NCI-H2196 (cell line): ENCODE results near the gene TGDS.
"Not testable (repeated sequence)": the region's sequence is repeated elsewhere in the genome, so short reads cannot be mapped to it uniquely, and the experiment has no call there.

Experiments used
- DNase-seq: peaks from one replicate; lab custom pipeline; 2025; ENCODE audit not compliant: unreplicated experiment; lab: John Stamatoyannopoulos, UW

TGDS gene, protein sequence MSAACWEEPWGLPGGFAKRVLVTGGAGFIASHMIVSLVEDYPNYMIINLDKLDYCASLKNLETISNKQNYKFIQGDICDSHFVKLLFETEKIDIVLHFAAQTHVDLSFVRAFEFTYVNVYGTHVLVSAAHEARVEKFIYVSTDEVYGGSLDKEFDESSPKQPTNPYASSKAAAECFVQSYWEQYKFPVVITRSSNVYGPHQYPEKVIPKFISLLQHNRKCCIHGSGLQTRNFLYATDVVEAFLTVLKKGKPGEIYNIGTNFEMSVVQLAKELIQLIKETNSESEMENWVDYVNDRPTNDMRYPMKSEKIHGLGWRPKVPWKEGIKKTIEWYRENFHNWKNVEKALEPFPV

DNA sequence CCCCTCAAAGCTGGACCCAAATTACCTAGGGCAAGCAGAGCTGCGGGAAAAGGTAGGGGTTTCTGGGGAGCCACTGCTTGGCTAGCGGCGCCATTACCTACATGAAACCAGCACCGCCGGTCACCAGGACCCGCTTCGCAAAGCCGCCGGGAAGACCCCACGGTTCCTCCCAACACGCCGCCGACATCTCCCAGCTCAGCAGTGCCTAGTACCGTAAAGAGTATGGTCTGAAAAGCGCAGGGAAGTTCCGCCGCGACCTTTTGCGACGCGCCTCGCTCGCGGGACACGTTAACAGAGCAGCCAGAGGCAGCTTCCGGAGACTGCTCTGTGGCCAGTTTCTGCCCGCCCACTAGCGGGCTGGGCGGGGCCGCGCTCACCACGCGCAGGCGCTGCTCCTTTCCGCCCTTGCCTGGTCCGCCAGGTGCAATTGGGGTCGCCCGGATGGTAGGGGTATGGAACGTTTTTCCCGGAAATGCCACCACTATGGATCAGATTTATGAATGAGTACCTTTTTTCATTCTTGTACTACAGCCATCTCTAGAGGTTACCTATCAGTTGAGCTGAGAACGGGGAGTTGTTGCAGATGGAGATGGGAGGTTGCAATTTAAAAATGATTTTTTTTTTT lies at the start of gene TGDS:
Gene TGDS (minus strand): TSS at position 203 of the 625 bp plus-strand sequence. CDS start 16 bp downstream, at position 187.
- DNase-seq, result peak; percentile 77

GRCh38 chr13:94641409-94641941 lies 45.5 kb upstream of the TGDS start:
- peak; percentile 1 for DNase-seq

GRCh38 chr13:94640721-94641120 lies 44.8 kb upstream of the TGDS start:
- no peak for DNase-seq

DNA sequence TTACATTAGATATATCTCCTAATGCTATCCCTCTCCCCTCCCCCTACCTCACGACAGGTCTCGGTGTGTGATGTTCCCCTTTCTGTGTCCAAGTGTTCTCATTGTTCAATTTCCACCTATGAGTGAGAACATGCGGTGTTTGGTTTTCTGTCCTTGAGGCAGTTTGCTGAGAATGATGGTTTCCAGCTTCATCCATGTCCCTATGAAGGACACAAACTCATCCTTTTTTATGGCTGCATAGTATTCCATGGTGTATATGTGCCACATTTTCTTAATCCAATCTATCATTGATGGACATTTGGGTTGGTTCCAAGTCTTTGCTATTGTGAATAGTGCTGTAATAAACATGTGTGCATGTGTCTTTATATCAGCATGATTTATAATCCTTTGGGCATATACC lies 41.7 kb upstream of the TGDS start:
- DNase-seq, result not testable (repeated sequence)

DNA sequence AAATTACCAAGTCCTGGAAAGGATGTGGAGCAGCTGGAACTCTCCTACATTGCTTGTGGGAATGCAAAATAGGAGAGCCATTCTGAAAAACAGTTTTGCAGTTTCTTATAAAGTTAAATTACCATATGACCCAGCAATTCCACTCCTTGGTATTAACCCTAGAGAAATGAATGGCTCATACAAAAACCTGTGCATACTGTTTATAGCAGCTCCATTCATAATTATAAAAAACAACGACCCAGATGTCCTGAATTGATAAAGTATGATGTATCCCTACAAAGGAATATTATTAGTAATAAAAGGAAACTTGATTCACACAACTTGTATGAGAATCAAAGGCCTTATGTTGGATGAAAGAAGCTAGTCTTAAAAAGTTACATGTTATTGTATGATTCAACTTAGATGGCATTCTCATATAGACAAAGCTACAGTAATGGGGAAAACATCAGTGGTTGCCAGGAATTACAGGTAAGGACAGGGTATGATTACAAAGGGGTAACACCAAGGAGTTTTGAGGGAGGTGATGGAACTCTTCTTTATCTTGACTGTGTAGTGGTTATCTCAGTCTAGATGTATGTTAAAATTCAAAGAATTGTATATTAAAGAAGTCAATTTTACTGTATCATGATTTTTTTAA lies 41.1 kb upstream of the TGDS start:
- no peak for DNase-seq

DNA sequence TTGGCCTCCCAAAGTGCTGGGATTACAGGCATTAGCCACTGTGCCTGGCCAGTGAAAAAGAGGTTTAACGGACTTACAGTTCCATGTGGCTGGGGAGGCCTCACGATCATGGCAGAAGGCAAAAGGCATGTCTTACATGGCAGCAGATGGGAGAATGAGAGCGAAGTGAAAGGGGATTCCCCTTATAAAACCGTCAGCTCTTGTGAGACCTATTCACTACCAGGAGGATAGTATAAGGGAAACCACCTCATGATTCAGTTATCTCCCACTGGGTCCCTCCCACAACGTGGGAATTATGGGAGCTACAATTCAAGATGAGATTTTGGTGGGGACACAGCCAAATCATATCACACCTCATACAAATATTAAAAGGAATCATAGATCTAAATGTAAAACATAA lies 40.1 kb upstream of the TGDS start:
- not testable (repeated sequence) for DNase-seq

- no peak for DNase-seq
Measured at GRCh38 chr13:94632226-94632980, 36.5 kb upstream of the TGDS start.

DNA sequence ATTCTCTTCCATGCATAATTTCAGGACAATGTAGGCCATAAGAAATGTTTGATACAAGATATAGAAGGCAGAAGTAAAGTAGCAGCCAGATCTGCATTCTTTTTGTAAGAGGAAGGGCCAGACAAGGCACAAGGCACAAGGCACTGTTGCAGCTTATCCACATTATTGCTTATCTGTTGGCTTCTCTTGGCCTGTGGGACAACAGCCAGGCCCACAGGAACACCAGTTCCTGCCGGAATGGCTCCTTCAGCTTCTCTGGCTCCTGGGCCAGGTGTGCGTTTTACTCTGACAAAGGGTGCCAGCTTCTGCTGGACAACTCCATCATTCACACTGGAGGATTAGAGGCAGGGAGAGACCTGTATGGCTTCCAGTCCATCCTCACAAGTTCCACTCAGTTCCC lies 34.9 kb upstream of the TGDS start:
- no peak for DNase-seq

GRCh38 chr13:94623316-94623715 lies 27.4 kb upstream of the TGDS start:
- no peak for DNase-seq

GRCh38 chr13:94622344-94622743 lies 26.4 kb upstream of the TGDS start:
- no peak for DNase-seq

DNA sequence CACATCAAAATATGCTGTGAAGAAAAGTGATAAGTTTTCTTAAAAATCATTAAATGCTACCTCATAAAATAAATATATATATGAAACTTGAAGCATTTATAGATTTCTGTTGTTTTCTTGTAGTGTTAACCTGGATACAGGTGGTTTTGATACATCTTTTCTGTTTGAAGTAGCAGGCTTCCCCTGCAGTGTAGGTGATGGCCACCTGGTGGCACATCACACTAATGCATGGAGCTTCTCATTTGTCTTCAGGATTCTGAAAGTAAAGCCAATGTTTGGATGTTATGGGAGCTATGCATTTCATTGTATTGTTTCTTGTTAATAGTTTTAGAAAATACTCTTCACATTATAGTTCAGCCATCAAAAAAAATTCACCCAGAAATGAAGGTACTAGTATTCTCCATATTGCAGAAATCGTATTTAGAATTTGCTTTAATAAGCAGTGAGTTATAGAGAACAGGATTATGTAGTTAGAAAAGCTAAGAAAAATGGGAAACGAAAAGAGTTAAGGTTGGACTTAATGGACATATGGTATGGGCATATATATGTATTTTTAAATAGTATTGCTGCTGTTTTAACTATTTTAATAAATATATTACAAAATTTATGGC lies 24.4 kb upstream of the TGDS start:
- DNase-seq, result peak; percentile 3

GRCh38 chr13:94617389-94618000 lies 21.5 kb upstream of the TGDS start:
- peak; percentile 2 for DNase-seq

- DNase-seq, result no peak
Measured at GRCh38 chr13:94613051-94613450, 17.1 kb upstream of the TGDS start.

- no peak for DNase-seq
Measured at GRCh38 chr13:94612050-94612449, 16.1 kb upstream of the TGDS start.

- no peak for DNase-seq
Measured at GRCh38 chr13:94610475-94610874, 14.5 kb upstream of the TGDS start.

DNA sequence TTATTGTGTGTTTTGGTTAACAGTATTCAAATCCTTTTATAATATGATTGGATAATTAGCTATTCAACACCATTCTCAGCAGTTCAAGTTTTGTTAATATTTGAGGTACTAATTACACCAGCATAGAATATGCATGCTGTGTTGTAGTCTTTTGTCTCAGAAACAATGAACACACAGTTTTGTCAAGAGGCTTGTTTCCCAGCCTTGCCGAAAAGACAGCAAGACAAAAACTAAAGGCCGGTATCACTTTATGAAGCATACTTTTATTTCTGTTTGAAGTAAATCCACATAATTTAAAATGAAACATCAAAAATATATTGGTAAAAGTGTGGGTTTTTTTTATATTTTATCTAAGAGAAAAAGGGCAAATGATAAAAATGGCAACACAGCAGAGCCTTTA lies 13.2 kb upstream of the TGDS start:
- no peak for DNase-seq

DNA sequence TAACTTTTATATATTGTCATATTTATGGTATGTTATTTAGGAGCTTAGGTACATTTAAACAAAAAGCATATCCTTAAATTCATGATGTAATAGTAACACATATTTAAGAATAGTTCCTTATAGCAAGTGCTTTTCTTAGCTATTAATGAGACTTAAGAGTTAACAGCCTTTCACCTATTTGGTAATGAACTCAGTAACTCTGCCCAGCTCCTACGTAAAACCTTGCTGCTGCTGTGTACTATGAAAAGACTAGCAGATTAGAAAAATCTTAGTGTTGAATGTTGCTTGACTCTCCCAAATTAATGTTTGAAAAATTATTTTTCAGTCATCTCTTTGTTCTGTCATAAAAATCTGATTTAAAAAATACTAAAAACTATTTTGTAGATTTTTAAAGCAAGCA lies 12.6 kb upstream of the TGDS start:
- no peak for DNase-seq

- no peak for DNase-seq
Measured at GRCh38 chr13:94607939-94608338, 12.0 kb upstream of the TGDS start.

DNA sequence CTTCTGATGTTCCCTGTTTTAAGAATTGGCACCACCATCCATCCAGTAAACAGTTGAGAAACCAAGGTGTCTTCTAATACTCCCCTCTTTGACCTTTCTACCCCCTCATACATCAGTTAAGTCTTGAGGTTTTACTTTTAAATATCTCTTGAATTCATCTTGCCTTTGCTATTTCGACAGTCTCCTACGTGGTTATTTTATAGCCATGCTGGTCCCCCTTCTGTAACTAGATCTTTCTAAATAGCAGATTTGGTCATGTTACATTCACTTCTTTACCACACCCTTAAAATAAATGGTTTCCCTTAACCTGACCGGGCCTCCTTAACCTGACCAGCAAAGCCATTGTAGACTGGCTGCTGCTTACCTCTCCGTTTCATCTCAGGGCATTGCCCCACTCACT lies 11.1 kb upstream of the TGDS start:
- no peak for DNase-seq

DNA sequence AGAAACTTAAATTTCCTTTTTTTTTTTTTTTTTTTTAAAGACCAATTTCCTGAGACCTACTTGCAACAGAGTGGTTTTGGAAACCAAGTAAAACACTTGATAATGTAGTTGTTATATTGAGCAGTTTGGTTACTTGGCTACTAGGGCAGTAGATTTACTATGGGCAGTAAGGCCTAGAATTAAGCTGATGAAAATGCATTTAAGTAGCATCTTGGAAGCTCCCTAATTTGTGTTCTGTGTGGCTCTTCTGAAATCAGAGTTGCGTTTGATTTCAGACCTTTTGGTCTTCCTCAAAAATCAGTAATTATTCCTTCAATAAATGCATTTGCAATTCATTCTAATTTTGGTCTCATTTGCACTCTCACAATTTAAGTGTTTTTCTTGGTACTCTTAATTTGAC lies 6.5 kb upstream of the TGDS start:
- DNase-seq, result no peak
